K562 (cell line): Measurements from ENCODE around the gene EXOC6. TPM values are rescaled to one million over a fixed set of nuclear protein-coding genes. Genes with fewer than 3 reads are reported as not detected.

Source experiments
- CBX5 ChIP-seq: IDR thresholded peaks from 2 replicates; pipeline ENCODE4 v1.6.1; 2014; ENCODE audit warnings: low read depth, borderline replicate concordance
- CREB3 ChIP-seq: fragments of 450-650 bp; conservative IDR thresholded peaks from 2 replicates; pipeline ENCODE4 v1.6.1; 2016; ENCODE audit warnings: missing genetic modification characterization, low read depth, mild to moderate bottlenecking, missing compliant biosample characterization, moderate library complexity
- E2F3 ChIP-seq: fragments of 250-450 bp; sonication (Bioruptor Pico); IDR thresholded peaks from 2 replicates; pipeline ENCODE4 v1.4.0; 2020; ENCODE audit warnings: mild to moderate bottlenecking
- ELK3 ChIP-seq: fragments of 450-650 bp; formaldehyde crosslinking; IDR thresholded peaks from 2 replicates; pipeline ENCODE4 v1.4.0; 2020; ENCODE audit warnings: mild to moderate bottlenecking
- HBP1 ChIP-seq: fragments of 450-650 bp; formaldehyde crosslinking; IDR thresholded peaks from 2 replicates; pipeline ENCODE4 v1.4.0; 2022; ENCODE audit warnings: missing genetic modification characterization
- KAT2B ChIP-seq: IDR thresholded peaks from one replicate; pipeline ENCODE4 v1.6.1; 2012; ENCODE audit warnings: low read depth, mild to moderate bottlenecking, control low read depth, inconsistent platforms, low read length, moderate library complexity
- KHSRP ChIP-seq: fragments of 450-650 bp; IDR thresholded peaks from 2 replicates; pipeline ENCODE4 v1.6.1; 2017
- MED1 ChIP-seq: sonication (generic); formaldehyde crosslinking; IDR thresholded peaks from 2 replicates; pipeline ENCODE4 v1.8.1; 2023; ENCODE audit warnings: missing genetic modification reagents, borderline replicate concordance
- MTF1 ChIP-seq: fragments of 250-450 bp; sonication (Bioruptor Pico); IDR thresholded peaks from 2 replicates; pipeline ENCODE4 v1.9.0; 2021; ENCODE audit warnings: moderate library complexity, mild to moderate bottlenecking, inconsistent platforms, borderline replicate concordance
- NCOA2 ChIP-seq, 2 experiments: fragments of 450-650 bp; IDR thresholded peaks; 2 replicates each; pipeline ENCODE4 v1.6.1; 2018; ENCODE audit warnings: mild to moderate bottlenecking in 2 of 2, moderate library complexity in 1 of 2; ENCODE audit not compliant: partially characterized antibody in 2 of 2
- NCOR1 ChIP-seq: fragments of 450-650 bp; IDR thresholded peaks from 2 replicates; pipeline ENCODE4 v1.6.1; 2016; ENCODE audit warnings: mild to moderate bottlenecking, moderate library complexity
- NFIC ChIP-seq: fragments of 450-650 bp; IDR thresholded peaks from 2 replicates; pipeline ENCODE4 v1.6.1; 2017; ENCODE audit warnings: mild to moderate bottlenecking, inconsistent platforms
- SIX5 ChIP-seq, 2 experiments: IDR thresholded peaks; 2 replicates each; pipeline ENCODE4 v1.6.1; 2011; ENCODE audit warnings: low read length in 2 of 2, borderline replicate concordance in 1 of 2, low read depth in 1 of 2, mild to moderate bottlenecking in 1 of 2, moderate library complexity in 1 of 2; ENCODE audit not compliant: insufficient read depth in 1 of 2
- SMARCC2 ChIP-seq: fragments of 450-650 bp; IDR thresholded peaks from 2 replicates; pipeline ENCODE4 v1.6.1; 2017; ENCODE audit warnings: antibody characterized with exemption, moderate library complexity, mild to moderate bottlenecking, low read depth
- SMARCE1 ChIP-seq: fragments of 450-650 bp; IDR thresholded peaks from 2 replicates; pipeline ENCODE4 v1.7.1; 2016; ENCODE audit warnings: mild to moderate bottlenecking
- VEZF1 ChIP-seq: fragments of 200-800 bp; sonication (Bioruptor generic); IDR thresholded peaks from 2 replicates; pipeline ENCODE4 v1.6.1; 2017; ENCODE audit warnings: missing genetic modification characterization, missing compliant biosample characterization
- ZMIZ1 ChIP-seq, 2 experiments: fragments of 150-350 bp in 1 of 2; IDR thresholded peaks; 2 replicates each; pipeline ENCODE4 v1.6.1; 2012 to 2016; ENCODE audit warnings: low read depth in 2 of 2, low read length in 2 of 2, mild to moderate bottlenecking in 1 of 2, moderate library complexity in 1 of 2
- ZNF274 ChIP-seq: IDR thresholded peaks from 2 replicates; pipeline ENCODE4 v1.6.1; 2011; ENCODE audit warnings: low read depth, mild to moderate bottlenecking, low read length, moderate library complexity, borderline replicate concordance
- polyA plus RNA-seq, 8 experiments: library from polyadenylated mRNA; depleted of rRNA in 4 of 8; stranded (reverse) in 5 of 8; unstranded in 3 of 8; fragments of >200 nt; fragmentation: Nextera tagmentation in 2 of 8; fragmentation: Illumina TruSeq in 1 of 8; extraction: Ambion mirVana in 2 of 8; extraction: Trizol in 1 of 8; gene quantifications; 2 replicates each; pipeline versions ENCODE4 v1.2.1 to v1.2.3, GENCODE V29; 2011 to 2014; ENCODE audit warnings: inconsistent platforms in 1 of 8, missing spikeins in 1 of 8
- total RNA-seq, 7 experiments: library from RNA; depleted of rRNA in 6 of 7; stranded (reverse); fragments of >200 nt in 6 of 7; fragmentation: Illumina TruSeq in 2 of 7; extraction: Trizol in 2 of 7; gene quantifications; 2 replicates each; pipeline versions ENCODE4 v1.2.1 to v1.2.3, GENCODE V29; 2011 to 2021; ENCODE audit warnings: low replicate concordance in 1 of 7

EXOC6 gene
- total and polyA plus RNA-seq, 9 of the 15 experiments (the other 6 are each of a cell fraction or from before 2014, with no cell fraction given), result 13.9 to 42.8 (median 24.9) TPM

- TF ChIP-seq CREB3 (tag), result no peak
- TF ChIP-seq MED1, result no peak
- no peak for TF ChIP-seq HBP1 (CRISPR knock-in tag)
- no peak for TF ChIP-seq E2F3
- TF ChIP-seq NCOR1, result peak; percentile 84
- no peak for TF ChIP-seq KHSRP
- no peak for TF ChIP-seq KAT2B
- TF ChIP-seq ZNF274, result no peak
- TF ChIP-seq SMARCC2, result no peak
- TF ChIP-seq CBX5, result no peak
- TF ChIP-seq ZMIZ1 (IDR thresholded peaks at IDR 0.05; ENCODE audit: low read depth in 2 of 2, low read length in 2 of 2), result peak in 1 of 2 experiments; percentile 66; a peak in 1 of 4 replicates
- TF ChIP-seq ELK3 (CRISPR knock-in tag), result no peak
- no peak for TF ChIP-seq SIX5 (IDR thresholded peaks at IDR 0.05; ENCODE audit: borderline replicate concordance in 1 of 2, insufficient read depth in 1 of 2, low read depth in 1 of 2, low read length in 2 of 2)
- no peak for TF ChIP-seq NCOA2 (IDR thresholded peaks at IDR 0.05; ENCODE audit: partially characterized antibody in 2 of 2)
- no peak for TF ChIP-seq MTF1 (CRISPR knock-in tag)
- peak; percentile 76 for TF ChIP-seq VEZF1
- peak; percentile 18; the same call in 1 of the 2 replicates for TF ChIP-seq SMARCE1
- TF ChIP-seq NFIC, result 0 out of 2 replicates have a peak, but pooled peaks have one; percentile 5
These were observed 223.4 kb downstream of the EXOC6 start (continued) for GRCh38 chr10:93071674-93072224.
